Stomach smooth muscle (tissue), 2 donors: ENCODE data around the gene MTHFD1L.
"Not testable (repeated sequence)": the region's sequence is repeated elsewhere in the genome, so short reads cannot be mapped to it uniquely, and the experiment has no call there.

Source experiments
- H3K27ac ChIP-seq: one replicate; pipeline ENCODE4 v1.7.0; 2013; ENCODE audit warnings: mild to moderate bottlenecking, low read length, inconsistent platforms
- H3K27me3 ChIP-seq, 2 donors: one replicate each; pipeline ENCODE4 v1.7.0; 2013; ENCODE audit warnings: low read length in 2 of 2; ENCODE audit not compliant: insufficient read depth in 2 of 2, control insufficient read depth in 1 of 2
- H3K36me3 ChIP-seq, 2 donors: one replicate each; pipeline ENCODE4 v1.7.0; 2013; ENCODE audit warnings: low read length in 2 of 2; ENCODE audit not compliant: control insufficient read depth in 2 of 2, insufficient read depth in 2 of 2
- H3K4me1 ChIP-seq: one replicate; pipeline ENCODE4 v1.7.0; 2013; ENCODE audit warnings: low read length; ENCODE audit not compliant: control insufficient read depth, insufficient read depth
- H3K4me3 ChIP-seq, 2 donors: one replicate each; pipeline ENCODE4 v1.7.0; 2013; ENCODE audit warnings: low read length in 2 of 2
- H3K9ac ChIP-seq, 2 donors: one replicate each; pipeline ENCODE4 v1.7.0; 2013; ENCODE audit warnings: low read length in 2 of 2, mild to moderate bottlenecking in 1 of 2
- H3K9me3 ChIP-seq, 2 donors: one replicate each; pipeline ENCODE4 v1.7.0; 2013; ENCODE audit warnings: low read length in 2 of 2; ENCODE audit not compliant: control insufficient read depth in 2 of 2
- donor health status: healthy.
- donor health status: Pancreatic carcinoma.

MTHFD1L gene

DNA sequence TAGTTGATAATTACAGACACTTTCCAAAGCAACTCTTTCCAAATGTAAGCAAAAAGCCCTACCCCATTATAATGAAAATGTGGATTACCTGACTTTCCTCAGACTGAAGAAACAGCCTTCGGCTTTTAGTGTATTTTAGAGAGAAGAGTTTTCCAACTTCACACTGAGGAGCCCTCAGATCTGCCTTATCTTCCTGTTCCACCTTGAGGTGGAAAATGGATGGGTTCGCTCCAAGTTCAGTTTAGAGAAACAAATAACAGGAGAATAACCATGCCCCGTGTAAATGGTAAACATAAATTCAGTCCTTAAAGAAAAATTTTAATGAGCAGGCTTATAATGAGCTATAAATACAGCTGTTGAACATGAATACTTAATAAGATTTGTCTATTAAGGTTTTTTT is 21.1 kb upstream of the MTHFD1L start:
- H3K4me1 ChIP-seq, result no peaks in the 10 kb centered on the region

DNA sequence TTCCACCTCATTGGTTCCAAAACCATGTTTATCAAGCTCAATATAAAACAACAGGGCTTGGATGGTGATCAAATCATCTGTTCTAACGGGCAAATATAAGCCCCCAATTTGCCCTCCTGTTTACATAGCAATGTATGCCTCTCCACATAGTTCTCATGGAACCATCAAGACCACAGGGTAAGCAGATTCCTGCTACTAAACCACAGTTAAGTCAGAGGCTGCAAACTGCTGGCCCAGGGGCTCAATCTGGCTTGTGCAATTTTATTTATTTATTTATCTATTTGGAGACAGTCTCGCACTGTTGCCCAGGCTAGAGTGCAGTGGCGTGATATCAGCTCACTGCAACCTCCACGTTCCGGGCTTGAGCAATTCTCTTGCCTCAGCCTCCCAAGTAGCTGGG is 18.9 kb upstream of the MTHFD1L start:
- H3K27ac ChIP-seq, result no peak overlapping the region
- no peaks in the 10 kb centered on the region for H3K36me3 ChIP-seq
- H3K9ac ChIP-seq, result no peak overlapping the region
- H3K9me3 ChIP-seq, result no peaks in the 10 kb centered on the region
- no peaks in the 10 kb centered on the region for H3K4me1 ChIP-seq
- no peaks in the 10 kb centered on the region for H3K27me3 ChIP-seq
- no peak overlapping the region for H3K4me3 ChIP-seq

More for the DNA sequence above, 21.1 kb upstream of the MTHFD1L start:
- peaks cover 0 to 5% of the 10 kb centered on the region in 2 donors for H3K36me3 ChIP-seq
- no peak overlapping the region for H3K4me3 ChIP-seq
- H3K9me3 ChIP-seq, result no peaks in the 10 kb centered on the region
- H3K27ac ChIP-seq, result no peak overlapping the region
- H3K27me3 ChIP-seq, result no peaks in the 10 kb centered on the region
- H3K9ac ChIP-seq, result no peak overlapping the region

DNA sequence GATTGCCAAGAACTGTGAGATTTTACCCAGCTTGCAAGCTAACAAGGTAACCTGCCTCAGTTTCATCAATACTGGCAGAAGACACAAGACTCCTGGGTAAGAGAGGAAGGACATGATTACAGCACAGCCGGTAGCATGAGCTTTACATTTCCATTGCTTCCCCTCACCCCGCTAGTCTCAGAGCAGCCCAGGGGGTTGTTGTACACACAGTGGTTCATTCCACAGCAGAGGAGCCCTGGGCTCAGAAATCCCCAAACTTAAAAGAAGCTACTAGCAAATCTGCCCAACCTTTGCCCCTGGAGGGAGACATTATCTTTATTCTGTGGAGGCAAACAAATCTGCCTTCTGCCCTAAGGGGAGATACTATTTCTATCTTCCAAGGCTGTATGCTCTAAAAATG is 17.1 kb upstream of the MTHFD1L start:
- H3K4me3 ChIP-seq, result no peak overlapping the region
- H3K9ac ChIP-seq, result no peak overlapping the region

DNA sequence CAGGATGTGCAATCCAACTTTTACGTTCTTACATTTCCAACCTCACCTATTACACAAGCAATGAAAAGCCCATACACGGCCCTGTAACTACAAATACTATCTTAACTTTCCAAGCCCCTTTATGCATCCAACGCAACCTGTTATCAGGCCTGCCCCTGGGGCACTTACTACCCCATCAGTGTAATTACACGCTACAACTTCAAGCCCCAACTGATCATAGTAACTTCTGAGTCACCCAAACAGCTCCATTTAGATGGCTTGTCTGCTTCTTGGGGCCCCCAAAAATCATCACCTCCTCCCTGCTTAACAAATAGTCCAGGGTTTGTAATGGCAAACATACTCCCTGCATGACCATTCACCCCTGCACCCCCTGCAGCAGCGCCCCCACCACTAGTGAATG is 11.1 kb upstream of the MTHFD1L start:
- H3K36me3 ChIP-seq, H3K4me3 ChIP-seq, H3K9ac ChIP-seq, H3K27ac ChIP-seq, H3K27me3 ChIP-seq, H3K9me3 ChIP-seq: not testable (repeated sequence)
- H3K4me1 ChIP-seq, result peaks cover 14% of the 10 kb centered on the region

More for the DNA sequence above, 17.1 kb upstream of the MTHFD1L start:
- Histone ChIP-seq H3K27ac (no peak overlapping the region), H3K9me3 (no peaks in the 10 kb centered on the region), H3K27me3 (no peaks in the 10 kb centered on the region), H3K36me3 (no peaks in the 10 kb centered on the region), H3K4me1 (no peaks in the 10 kb centered on the region)

DNA sequence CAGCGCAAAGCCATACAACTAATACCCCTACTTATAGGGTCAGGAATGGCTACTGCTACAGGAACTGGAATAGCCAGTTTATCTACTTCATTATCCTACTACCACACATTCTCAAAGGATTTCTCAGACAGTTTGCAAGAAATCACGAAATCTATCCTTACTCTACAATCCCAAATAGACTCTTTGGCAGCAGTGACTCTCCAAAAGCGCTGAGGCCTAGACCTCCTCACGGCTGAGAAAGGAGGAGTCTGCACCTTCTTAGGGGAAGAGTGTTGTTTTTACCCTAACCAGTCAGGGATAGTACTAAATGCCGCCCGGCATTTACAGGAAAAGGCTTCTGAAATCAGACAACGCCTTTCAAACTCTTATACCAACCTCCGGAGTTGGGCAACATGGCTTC is 10.3 kb upstream of the MTHFD1L start:
- H3K36me3 ChIP-seq, H3K27ac ChIP-seq, H3K9me3 ChIP-seq, H3K9ac ChIP-seq, H3K27me3 ChIP-seq, H3K4me3 ChIP-seq: not testable (repeated sequence)
- H3K4me1 ChIP-seq, result peaks cover 14% of the 10 kb centered on the region

DNA sequence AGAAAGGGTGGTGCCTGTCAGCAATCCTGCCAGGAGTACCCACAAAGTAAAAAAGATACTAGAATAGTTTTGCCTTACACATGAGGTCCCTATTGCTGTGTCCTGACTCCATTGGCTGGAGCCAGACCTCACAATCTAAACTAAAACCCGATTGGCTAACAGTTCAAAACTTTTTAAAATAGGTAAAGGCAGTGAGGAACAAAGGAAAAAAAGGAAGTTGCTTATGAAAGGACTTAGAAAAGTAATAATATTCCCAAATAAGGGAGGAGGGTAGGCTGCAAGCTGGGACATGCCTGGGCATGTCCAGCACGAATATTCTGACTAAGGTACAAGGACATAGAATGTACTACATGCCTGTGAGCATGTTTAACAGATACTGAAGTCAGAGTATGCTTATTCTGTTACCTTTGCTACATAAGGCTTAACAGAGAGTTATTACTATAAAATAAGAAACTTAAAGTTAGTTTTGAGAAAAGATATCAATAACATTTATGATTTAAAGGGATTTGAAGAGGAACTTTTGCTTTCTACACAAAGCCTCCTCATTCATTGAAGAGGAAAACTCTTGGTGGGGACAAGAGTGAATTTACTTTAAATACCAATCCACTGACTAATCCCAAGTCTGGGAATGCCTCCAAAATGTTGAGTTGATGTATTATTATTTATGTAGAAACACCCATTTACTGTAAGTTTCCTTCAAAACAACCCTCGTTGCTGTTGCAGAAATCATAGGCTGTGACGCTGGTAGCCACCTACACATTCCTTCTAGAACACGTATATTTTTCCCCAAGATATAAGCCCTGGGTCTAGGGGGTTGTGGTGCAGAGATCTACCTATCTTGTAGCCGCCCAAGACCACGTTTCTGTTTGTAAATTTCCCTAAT is 8.2 kb upstream of the MTHFD1L start:
- Histone ChIP-seq H3K27me3 (no peaks in the 10 kb centered on the region), H3K4me1 (peaks cover 14% of the 10 kb centered on the region)

DNA sequence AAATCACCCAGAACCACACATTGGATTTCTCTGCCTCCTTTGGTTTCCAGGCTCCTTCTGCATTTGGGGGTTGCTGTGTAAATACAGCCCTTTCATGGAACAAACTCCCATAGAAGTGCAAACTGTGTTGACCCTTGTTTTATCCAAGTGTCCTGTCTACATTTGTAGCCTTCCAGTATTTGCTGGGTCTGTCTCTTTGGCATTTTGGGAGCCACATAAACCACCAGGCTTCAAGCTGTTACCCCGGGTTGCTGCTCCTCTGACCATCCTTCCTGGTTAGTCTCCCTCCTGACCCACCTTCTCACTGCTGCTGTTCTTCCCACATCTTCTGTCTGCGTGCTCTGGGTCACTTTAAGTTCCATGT is 7.6 kb upstream of the MTHFD1L start:
- Histone ChIP-seq H3K27me3 (no peaks in the 10 kb centered on the region), H3K27ac (peak overlapping the region; percentile 84), H3K9me3 (no peaks in the 10 kb centered on the region), H3K4me1 (peaks cover 14% of the 10 kb centered on the region), H3K4me3 (peak overlapping the region; percentile 6 to 29), H3K36me3 (no peaks in the 10 kb centered on the region), H3K9ac (peak overlapping the region; percentile 19 to 42)

More for the DNA sequence above, 8.2 kb upstream of the MTHFD1L start:
- Histone ChIP-seq H3K9ac (peak overlapping the region; percentile 19 to 42), H3K4me3 (peak overlapping the region; percentile 6 to 29), H3K27ac (peak overlapping the region; percentile 84), H3K36me3 (no peaks in the 10 kb centered on the region), H3K9me3 (no peaks in the 10 kb centered on the region)

DNA sequence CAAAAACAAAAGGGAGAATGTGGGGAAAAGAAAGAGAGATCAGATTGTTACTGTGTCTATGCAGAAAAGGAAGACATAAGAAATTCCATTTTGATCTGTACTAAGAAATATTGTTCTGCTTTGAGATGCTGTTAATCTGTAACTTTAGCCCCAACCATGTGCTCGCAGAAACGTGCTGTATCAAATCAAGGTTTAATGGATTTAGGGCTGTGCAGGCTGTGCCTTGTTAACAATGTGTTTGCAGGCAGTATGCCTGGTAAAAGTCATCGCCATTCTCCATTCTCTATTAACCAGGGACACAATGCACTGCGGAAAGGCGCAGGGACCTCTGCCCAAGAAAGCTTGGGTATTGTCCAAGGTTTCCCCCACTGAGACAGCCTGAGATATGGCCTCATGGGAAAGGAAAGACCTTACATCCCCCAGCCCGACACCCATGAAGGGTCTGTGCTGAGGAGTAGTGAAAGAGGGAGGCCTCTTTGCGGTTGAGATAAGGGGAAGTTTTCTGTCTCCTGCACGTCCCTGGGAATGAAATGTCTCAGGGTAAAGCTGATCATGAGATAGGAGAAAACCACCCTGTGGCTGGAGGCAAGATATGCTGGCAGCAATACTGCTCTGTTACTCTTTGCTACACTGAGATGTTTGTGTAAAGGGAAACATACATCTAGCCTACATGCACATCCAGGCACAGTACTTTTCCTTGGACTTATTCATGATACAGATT is 3.9 kb upstream of the MTHFD1L start:
- not testable (repeated sequence) for H3K27me3 ChIP-seq, H3K27ac ChIP-seq, H3K9ac ChIP-seq, H3K9me3 ChIP-seq, H3K4me3 ChIP-seq, H3K36me3 ChIP-seq
- peaks cover 19% of the 10 kb centered on the region for H3K4me1 ChIP-seq

DNA sequence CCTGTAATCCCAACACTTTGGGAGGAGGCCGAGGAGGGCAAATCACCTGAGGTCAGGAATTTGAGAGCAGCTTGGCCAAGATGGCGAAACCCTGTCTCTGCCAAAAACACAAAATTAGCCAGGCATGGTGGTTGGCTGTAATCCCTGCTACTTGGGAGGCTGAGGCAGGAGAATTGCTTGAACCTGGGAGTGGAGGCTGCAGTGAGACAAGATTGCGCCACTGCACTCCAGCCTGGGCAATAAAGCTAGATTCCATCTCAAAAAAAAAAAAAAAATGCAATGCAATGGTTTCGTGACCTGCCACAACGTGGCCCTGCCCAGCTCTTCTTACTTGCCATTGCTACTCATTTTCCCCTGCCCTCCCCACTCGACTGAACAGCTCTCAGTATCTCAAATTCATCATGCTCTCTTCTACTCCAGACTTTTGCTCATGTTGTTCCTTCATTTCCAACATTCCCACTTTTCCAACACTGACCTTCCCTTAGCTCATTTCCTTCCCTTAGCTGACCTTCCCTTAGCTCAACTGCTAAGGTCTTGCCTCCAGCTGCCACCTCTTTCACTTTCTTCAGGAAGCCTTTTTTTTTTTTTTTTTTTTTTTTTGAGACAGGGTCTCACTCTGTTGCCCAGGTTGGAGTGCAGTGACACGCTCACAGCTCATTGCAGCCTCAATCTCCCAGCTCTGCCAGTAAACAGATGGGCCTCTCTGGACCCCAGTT is 2.1 kb upstream of the MTHFD1L start:
- Histone ChIP-seq H3K27me3 (no peaks in the 10 kb centered on the region), H3K36me3 (no peaks in the 10 kb centered on the region), H3K27ac (no peak overlapping the region), H3K4me1 (peaks cover 11% of the 10 kb centered on the region), H3K4me3 (no peak overlapping the region), H3K9ac (no peak overlapping the region), H3K9me3 (no peaks in the 10 kb centered on the region)

DNA sequence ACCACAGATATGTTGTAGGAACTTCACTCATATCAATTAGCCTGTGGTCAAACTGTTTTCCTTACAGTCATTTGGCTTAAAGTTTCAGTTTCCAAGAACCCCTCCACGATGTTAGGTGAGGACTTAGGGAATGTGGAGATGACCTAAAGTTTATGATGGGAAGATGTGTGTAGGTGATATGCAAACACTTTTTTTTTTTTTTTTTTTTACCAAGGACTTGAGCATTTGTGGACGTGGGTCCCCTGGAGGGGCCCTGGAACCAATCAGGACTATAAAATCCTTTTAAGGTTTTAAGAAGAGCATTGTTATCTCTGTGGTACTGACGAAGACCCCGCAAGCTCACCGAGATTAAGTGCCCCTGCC is 478 bp upstream of the MTHFD1L start:
- H3K9me3 ChIP-seq, result no peaks in the 10 kb centered on the region
- H3K36me3 ChIP-seq, result no peaks in the 10 kb centered on the region
- peaks cover 8% of the 10 kb centered on the region for H3K4me1 ChIP-seq
- no peaks in the 10 kb centered on the region for H3K27me3 ChIP-seq
- H3K27ac ChIP-seq, result peak overlapping the region; percentile 60
- H3K9ac ChIP-seq, result peak overlapping the region; percentile 81 to 86
- peak overlapping the region; percentile 80 to 81 for H3K4me3 ChIP-seq
